Raji (cell line): ENCODE results near the gene MPDZ.

Experiments used
- POLR2A ChIP-seq: IDR thresholded peaks from 2 replicates; pipeline ENCODE4 v1.6.1; 2011; ENCODE audit warnings: low read depth, low read length, control low read depth; ENCODE audit not compliant: insufficient read depth

The MPDZ gene

DNA sequence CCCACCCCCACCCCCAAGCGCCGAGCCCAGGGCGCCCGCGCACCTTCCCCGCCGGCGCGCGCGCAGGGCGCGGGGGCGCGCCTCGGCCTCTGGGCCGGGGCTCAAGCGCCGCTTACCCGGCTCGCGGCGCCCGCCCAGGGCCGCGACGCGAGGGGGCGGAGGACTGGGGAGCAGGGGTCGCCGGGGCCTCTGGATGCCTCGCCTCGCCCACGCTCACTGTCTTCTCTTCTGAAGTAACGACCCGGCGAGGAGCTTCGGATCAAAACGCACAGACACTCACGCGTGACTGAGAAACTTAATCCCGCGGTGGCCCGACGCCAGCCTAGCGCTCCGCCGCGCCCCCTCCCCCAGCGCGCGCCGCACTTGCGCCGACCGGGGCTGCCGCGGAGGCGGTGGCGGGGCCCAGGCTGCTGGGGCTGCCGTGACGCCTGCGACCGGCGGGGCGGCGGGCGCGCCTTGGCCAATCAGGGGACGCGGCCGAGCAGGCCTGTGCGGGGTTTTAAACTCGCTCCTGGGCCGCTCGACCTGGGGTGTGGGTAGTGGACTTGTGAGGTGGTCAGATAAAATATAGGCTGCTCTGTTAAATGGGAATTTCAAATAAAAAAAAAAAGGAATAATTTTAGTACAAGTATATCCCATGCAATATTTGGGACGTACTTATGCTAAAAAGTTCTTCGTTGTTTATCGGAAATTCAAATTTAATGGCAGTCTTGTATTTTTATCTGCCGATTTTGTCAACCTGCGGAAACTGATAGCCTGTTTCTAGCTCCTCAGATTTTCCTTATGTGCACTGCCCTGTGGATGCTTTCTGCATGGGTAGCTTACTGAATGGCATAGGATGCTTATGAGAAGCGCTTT, at the start of gene MPDZ:
TSS of gene MPDZ (minus strand) at position 409 of the 858 bp plus-strand sequence. CDS start 29,377 bp downstream, outside the sequence.
- no peak for TF ChIP-seq POLR2A

DNA sequence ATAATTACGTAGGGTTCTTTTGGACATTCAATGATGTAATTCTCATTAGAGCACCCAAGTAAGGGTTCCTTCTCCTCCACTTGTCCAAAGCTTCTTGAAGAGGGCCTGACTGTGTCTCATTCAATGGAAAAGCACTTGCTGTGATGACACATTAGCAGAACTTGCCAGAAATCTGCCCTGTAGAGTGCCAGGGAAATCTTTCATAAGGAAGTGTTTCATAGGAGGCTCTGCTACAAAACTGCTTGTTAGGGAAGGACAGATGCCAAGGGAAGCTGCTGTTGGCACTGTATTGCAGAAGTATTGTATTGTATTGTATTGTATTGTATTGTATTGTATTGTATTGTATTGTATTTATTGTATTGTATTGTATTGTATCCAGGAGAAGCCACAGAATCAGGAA, 45.5 kb upstream of the MPDZ start:
- no peak for TF ChIP-seq POLR2A

- TF ChIP-seq POLR2A: no peak
These were observed 43.5 kb upstream of the MPDZ start for GRCh38 chr9:13322828-13323550.

DNA sequence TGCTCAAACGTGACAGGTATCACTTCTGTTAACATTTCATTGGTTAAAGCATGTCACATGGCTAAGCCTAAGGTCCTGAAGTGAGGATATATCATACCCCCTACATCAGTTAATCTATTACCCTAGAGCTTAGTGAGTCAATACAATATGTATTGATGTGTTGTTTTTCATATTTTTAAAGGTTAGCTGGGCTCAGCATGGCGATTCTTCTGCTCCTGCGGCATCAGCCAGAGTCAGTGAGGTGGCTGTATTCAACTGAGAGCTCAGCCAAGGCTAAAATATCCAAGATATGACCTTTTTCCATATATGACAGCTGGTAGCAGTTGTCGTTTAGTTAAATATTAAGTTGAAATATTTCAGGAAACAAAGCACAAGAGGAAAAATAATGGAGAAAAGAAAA, 38.5 kb upstream of the MPDZ start:
- no peak for TF ChIP-seq POLR2A

- no peak for TF ChIP-seq POLR2A
These were observed 17.5 kb upstream of the MPDZ start for GRCh38 chr9:13296972-13297371.

- no peak for TF ChIP-seq POLR2A
These were observed 16.1 kb upstream of the MPDZ start for GRCh38 chr9:13295556-13295955.

DNA sequence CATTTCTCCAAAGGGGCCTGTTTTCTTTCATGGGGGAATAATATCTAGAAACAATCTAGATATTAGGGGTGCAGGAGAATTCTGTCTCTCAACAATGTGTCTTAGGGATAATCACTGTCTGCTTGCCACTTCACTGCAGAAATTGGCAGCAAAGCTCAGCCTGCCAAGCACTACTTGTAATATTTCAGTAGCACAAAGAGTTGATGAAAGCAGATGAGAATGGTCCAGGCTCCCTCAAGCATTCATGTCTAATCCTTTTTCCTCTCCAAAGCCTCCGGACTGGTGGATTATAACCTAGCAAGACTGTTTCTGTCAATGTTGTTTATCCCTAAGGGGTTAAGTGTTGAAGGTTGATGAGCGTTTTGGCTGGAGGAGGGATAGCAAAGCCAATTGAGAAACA, 13.3 kb upstream of the MPDZ start:
- no peak for TF ChIP-seq POLR2A

DNA sequence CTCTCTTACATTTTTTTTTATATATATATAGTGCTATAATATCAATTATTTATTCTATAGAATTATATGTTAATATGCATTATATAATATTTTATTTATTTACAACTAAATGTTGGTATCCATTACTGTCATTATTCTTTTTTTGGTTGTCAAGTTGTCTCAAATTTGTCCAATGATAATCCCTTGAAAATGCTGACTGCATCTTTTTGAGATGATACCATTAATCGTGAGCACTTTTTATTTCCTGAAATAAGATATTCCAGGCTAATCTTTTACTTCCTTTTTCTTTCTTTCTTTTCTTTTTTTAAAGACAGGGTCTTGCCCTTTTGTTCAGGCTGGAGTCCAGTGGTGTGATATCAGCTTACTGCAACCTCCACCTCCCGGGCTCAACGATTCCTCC, 12.7 kb upstream of the MPDZ start:
- TF ChIP-seq POLR2A: no peak

- no peak for TF ChIP-seq POLR2A
These were observed 12.2 kb upstream of the MPDZ start for GRCh38 chr9:13291718-13292117.

DNA sequence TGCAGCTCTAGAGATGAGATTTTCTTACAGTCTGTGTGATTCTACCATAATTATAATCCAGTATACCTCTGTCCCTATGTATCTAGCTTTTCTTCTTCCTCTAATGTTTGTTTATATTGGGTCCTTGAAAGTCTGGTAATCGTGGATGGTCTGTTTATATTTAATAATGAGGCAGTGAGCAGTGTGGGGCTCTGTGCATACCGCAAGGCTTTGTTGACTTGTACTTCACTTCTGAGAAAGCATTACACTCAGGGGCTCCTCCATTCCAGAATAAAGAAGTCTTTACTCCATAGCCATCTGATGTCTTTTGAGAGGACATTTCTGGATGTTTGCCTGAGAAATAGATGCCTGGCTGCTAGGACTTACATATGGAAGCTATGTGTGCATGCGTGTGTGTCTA, 4.5 kb upstream of the MPDZ start:
- TF ChIP-seq POLR2A: no peak

DNA sequence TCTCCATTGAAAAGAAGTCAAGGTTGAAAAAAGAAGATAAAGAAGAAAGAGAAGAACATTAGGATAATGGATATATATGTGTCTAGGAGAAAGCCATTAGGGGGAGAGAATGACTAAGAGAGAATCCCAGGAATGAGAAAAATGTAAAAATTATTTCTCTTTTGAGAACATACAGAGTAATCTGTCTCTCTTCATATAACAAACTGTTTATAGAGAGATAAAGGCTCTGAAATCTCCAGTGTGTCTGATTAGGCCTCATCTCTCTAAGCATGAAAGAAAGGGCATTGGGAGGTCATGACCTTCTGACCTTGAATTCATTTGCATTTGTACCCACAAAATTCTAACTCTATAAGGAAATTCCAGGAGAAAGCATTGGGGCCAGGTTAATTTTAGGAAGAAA, 3.5 kb upstream of the MPDZ start:
- TF ChIP-seq POLR2A: no peak

DNA sequence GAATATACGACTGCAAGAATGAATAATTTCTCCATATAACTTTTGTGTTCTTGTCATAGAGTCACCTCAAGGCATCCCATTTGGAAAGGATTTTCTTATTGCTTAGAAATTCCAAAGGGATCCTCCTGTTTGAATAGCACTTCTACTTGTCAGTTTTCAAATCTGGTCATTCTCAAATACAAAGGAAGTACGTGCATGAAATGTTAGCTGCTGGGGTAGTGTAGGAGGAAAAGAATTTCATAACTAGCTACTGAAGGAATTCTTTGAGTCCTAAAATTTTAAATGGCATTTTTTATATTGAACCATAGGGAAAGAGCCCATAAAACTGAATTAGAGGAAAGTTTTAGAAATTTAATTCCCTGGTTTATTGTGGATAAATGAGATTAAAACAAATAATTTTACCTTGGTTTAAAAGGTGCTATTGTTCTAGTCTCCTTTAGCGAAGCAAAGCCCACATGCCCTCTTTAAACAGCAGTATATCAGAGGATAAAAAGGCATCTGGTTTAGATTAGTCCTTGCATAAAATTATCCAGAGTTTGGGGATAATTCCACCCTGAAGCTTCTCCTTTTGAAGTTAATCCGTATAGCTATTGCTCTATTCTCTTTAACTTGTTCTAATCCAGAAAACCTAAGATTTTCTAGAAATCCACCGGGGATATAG, 2.0 kb upstream of the MPDZ start:
- TF ChIP-seq POLR2A: no peak

GRCh38 chr9:13278368-13279246, 885 bp downstream of the MPDZ start:
- no peak for TF ChIP-seq POLR2A

DNA sequence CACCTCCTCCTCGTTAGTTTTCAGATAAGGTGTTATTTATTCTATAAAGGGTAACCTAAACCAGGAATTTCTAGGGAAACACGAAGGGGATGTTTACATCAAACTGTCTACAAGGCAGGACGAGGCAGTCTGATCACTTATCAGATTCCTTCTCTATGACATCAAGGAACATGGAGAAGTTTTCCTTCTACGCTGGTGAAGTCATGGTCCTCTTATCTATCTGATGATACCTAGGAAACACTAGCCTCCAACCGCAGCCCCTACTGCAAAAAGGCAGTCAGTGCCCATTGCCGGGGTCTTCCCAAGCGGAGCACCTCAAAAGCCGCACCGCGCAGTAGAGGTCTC, 1.5 kb downstream of the MPDZ start:
- no peak for TF ChIP-seq POLR2A
